K562 (cell line): Measurements from ENCODE around the gene CHD8. TPM values are rescaled to one million over a fixed set of nuclear protein-coding genes. Genes with fewer than 3 reads are reported as not detected.

Experiments
- CHD2 ChIP-seq: IDR thresholded peaks from 2 replicates; pipeline ENCODE4 v1.6.1; 2011; ENCODE audit warnings: low read depth, low read length
- CTCF ChIP-seq, 3 experiments: IDR thresholded peaks in 2 of 3; conservative IDR thresholded peaks in 1 of 3; 2 replicates each; pipeline ENCODE4 v1.5.1; 2011 to 2012; ENCODE audit warnings: low read length in 3 of 3, mild to moderate bottlenecking in 3 of 3, control low read depth in 2 of 3, improper control_type of control experiment in 1 of 3, inconsistent platforms in 1 of 3, low read depth in 1 of 3, mixed read lengths in 1 of 3, moderate library complexity in 1 of 3; ENCODE audit not compliant: insufficient read depth in 2 of 3
- ELF2 ChIP-seq: fragments of 250-450 bp; sonication (Bioruptor Pico); IDR thresholded peaks from 2 replicates; pipeline ENCODE4 v1.5.0; 2021; ENCODE audit warnings: mild to moderate bottlenecking
- ETV1 ChIP-seq: fragments of 450-650 bp; conservative IDR thresholded peaks from 2 replicates; pipeline ENCODE4 v1.6.1; 2016; ENCODE audit warnings: missing genetic modification characterization, control low read depth, low read depth, missing compliant biosample characterization
- HIVEP1 ChIP-seq: fragments of 250-450 bp; sonication (Bioruptor Pico); IDR thresholded peaks from 2 replicates; pipeline ENCODE4 v1.4.0; 2020; ENCODE audit warnings: mild to moderate bottlenecking
- HNRNPL ChIP-seq: fragments of 200-400 bp; formaldehyde crosslinking; IDR thresholded peaks from 2 replicates; pipeline ENCODE4 v1.6.1; 2017; ENCODE audit warnings: low read depth, mild to moderate bottlenecking, low read length
- KDM1A ChIP-seq, 2 experiments: fragments of 450-650 bp; IDR thresholded peaks; 2 replicates each; pipeline ENCODE4 v1.6.1; 2016; ENCODE audit warnings: mild to moderate bottlenecking in 2 of 2
- NONO ChIP-seq, 2 experiments: fragments of 200-400 bp in 1 of 2; fragments of 450-650 bp in 1 of 2; formaldehyde crosslinking in 1 of 2; IDR thresholded peaks; 2 replicates each; pipeline ENCODE4 v1.6.1; 2017; ENCODE audit warnings: low read depth in 2 of 2, mild to moderate bottlenecking in 2 of 2, moderate library complexity in 2 of 2, low read length in 1 of 2
- PRDM10 ChIP-seq: fragments of 450-650 bp; IDR thresholded peaks from 2 replicates; pipeline ENCODE4 v1.6.1; 2018; ENCODE audit not compliant: partially characterized antibody
- RBBP5 ChIP-seq: fragments of 200-600 bp; sonication (generic); IDR thresholded peaks from 2 replicates; pipeline ENCODE4 v1.6.1; 2012; ENCODE audit warnings: borderline replicate concordance, mild to moderate bottlenecking, low read length, control low read depth, inconsistent platforms; ENCODE audit not compliant: insufficient read depth, poor library complexity, severe bottlenecking
- SP1 ChIP-seq: sonication (generic); formaldehyde crosslinking; IDR thresholded peaks from 2 replicates; pipeline ENCODE4 v1.8.1; 2022; ENCODE audit warnings: mild to moderate bottlenecking, missing genetic modification reagents
- TAF9B ChIP-seq: fragments of 450-650 bp; IDR thresholded peaks from 2 replicates; pipeline ENCODE4 v1.6.1; 2018; ENCODE audit warnings: mild to moderate bottlenecking; ENCODE audit not compliant: partially characterized antibody
- TFAP4 ChIP-seq: sonication (generic); formaldehyde crosslinking; IDR thresholded peaks from 2 replicates; pipeline ENCODE4 v1.8.0; 2022; ENCODE audit warnings: missing genetic modification reagents, mild to moderate bottlenecking, moderate library complexity, borderline replicate concordance
- ZFPM2 ChIP-seq: fragments of 250-450 bp; sonication (Bioruptor Pico); IDR thresholded peaks from 2 replicates; pipeline ENCODE4 v1.5.1; 2022; ENCODE audit warnings: mild to moderate bottlenecking
- ZKSCAN1 ChIP-seq: fragments of 150-350 bp; IDR thresholded peaks from 2 replicates; pipeline ENCODE4 v1.6.1; 2016; ENCODE audit warnings: low read depth, low read length
- ZNF263 ChIP-seq: sonication (generic); formaldehyde crosslinking; IDR thresholded peaks from 2 replicates; pipeline ENCODE4 v1.8.0; 2022; ENCODE audit warnings: mild to moderate bottlenecking, missing genetic modification reagents, borderline replicate concordance
- ZNF280B ChIP-seq: fragments of 250-450 bp; sonication (Bioruptor Pico); IDR thresholded peaks from 2 replicates; pipeline ENCODE4 v1.5.1; 2021; ENCODE audit warnings: mild to moderate bottlenecking
- ZNF41 ChIP-seq: fragments of 250-450 bp; sonication (Bioruptor Pico); conservative IDR thresholded peaks from 2 replicates; pipeline ENCODE4 v1.4.0; 2020; ENCODE audit warnings: mild to moderate bottlenecking
- polyA plus RNA-seq, 8 experiments: library from polyadenylated mRNA; depleted of rRNA in 4 of 8; stranded (reverse) in 5 of 8; unstranded in 3 of 8; fragments of >200 nt; fragmentation: Nextera tagmentation in 2 of 8; fragmentation: Illumina TruSeq in 1 of 8; extraction: Ambion mirVana in 2 of 8; extraction: Trizol in 1 of 8; gene quantifications; 2 replicates each; pipeline versions ENCODE4 v1.2.1 to v1.2.3, GENCODE V29; 2011 to 2014; ENCODE audit warnings: inconsistent platforms in 1 of 8, missing spikeins in 1 of 8
- total RNA-seq, 7 experiments: library from RNA; depleted of rRNA in 6 of 7; stranded (reverse); fragments of >200 nt in 6 of 7; fragmentation: Illumina TruSeq in 2 of 7; extraction: Trizol in 2 of 7; gene quantifications; 2 replicates each; pipeline versions ENCODE4 v1.2.1 to v1.2.3, GENCODE V29; 2011 to 2021; ENCODE audit warnings: low replicate concordance in 1 of 7

The CHD8 gene
- total and polyA plus RNA-seq, 9 of the 15 experiments (the other 6 are each of a cell fraction or from before 2014, with no cell fraction given), result 11.1 to 51.2 (median 32.8) TPM

GRCh38 chr14:21437063-21437901 lies 18.6 kb downstream of the CHD8 start (continued):
- no peak for TF ChIP-seq TAF9B
- TF ChIP-seq ZNF280B (CRISPR knock-in tag), result no peak
- TF ChIP-seq RBBP5, result peak; percentile 52
- TF ChIP-seq ELF2 (CRISPR knock-in tag), result 0 out of 2 replicates have a peak, but pooled peaks have one; percentile 46
- TF ChIP-seq HIVEP1, result no peak
- peak in 1 of 2 experiments; percentile 33; a peak in 1 of 4 replicates for TF ChIP-seq NONO (IDR thresholded peaks at IDR 0.05; ENCODE audit: low read depth in 2 of 2, low read length in 1 of 2)
- TF ChIP-seq HNRNPL, result no peak
- peak; percentile 50; the same call in 1 of the 2 replicates for TF ChIP-seq TFAP4
- TF ChIP-seq ETV1, result 0 out of 2 replicates have a peak, but pooled peaks have one; percentile 45
- peak; percentile 90 for TF ChIP-seq CHD2
- no peak for TF ChIP-seq ZNF41
- no peak for TF ChIP-seq CTCF (IDR thresholded peaks at IDR 0.05 in 2 of 3, conservative IDR thresholded peaks at IDR 0.05 in 1 of 3; ENCODE audit: insufficient read depth in 2 of 3, low read depth in 1 of 3, low read length in 3 of 3)
- no peak for TF ChIP-seq ZFPM2 (CRISPR knock-in tag)
- no peak for TF ChIP-seq ZNF263 (CRISPR knock-in tag)
- TF ChIP-seq KDM1A (IDR thresholded peaks at IDR 0.05), result peak in 1 of 2 experiments; percentile 85; a peak in 2 of 4 replicates
- TF ChIP-seq SP1 (CRISPR knock-in tag), result peak; percentile 68
- TF ChIP-seq ZKSCAN1, result no peak
- peak; percentile 93 for TF ChIP-seq PRDM10
